Astrocyte (in vitro differentiated cells and primary cell): Measurements from ENCODE around the gene FNDC3B. TPM values are rescaled to one million over a fixed set of nuclear protein-coding genes. Genes with fewer than 3 reads are reported as not detected.
A peak's percentile ranks its signal among the peaks of the same experiment; 100 is the strongest.

ENCODE experiments used
- DNase-seq: peaks from one replicate; pipeline ENCODE4 v3.0.0-alpha.2; 2010; ENCODE audit warnings: low read depth
- FAIRE-seq: peaks from 2 replicates; lab custom pipeline; 2011; peaks lifted over from hg19 to GRCh38; lab: Jason Lieb, UNC
- H2AFZ ChIP-seq: 2 replicates; pipeline ENCODE4 v1.6.0; 2012; ENCODE audit warnings: low read depth, low read length, inconsistent platforms
- H3K27ac ChIP-seq: 2 replicates; pipeline ENCODE4 v1.5.1; 2011; ENCODE audit warnings: low read depth, low read length, inconsistent platforms
- H3K27me3 ChIP-seq: 2 replicates; pipeline ENCODE4 v1.6.0; 2011; ENCODE audit warnings: low read length, inconsistent platforms; ENCODE audit not compliant: insufficient read depth
- H3K36me3 ChIP-seq: 2 replicates; pipeline ENCODE4 v1.5.1; 2011; ENCODE audit warnings: low read length, inconsistent platforms; ENCODE audit not compliant: insufficient read depth
- H3K4me1 ChIP-seq: 2 replicates; pipeline ENCODE4 v1.5.1; 2011; ENCODE audit warnings: low read length, inconsistent platforms; ENCODE audit not compliant: insufficient read depth
- H3K4me2 ChIP-seq: 2 replicates; pipeline ENCODE4 v1.6.0; 2012; ENCODE audit warnings: low read length, inconsistent platforms
- H3K4me3 ChIP-seq: 2 replicates; pipeline ENCODE4 v1.5.1; 2011; ENCODE audit warnings: low read depth, mild to moderate bottlenecking, low read length, inconsistent platforms; ENCODE audit not compliant: insufficient read depth
- H3K79me2 ChIP-seq: 2 replicates; pipeline ENCODE4 v1.6.0; 2012; ENCODE audit warnings: mild to moderate bottlenecking, low read length, inconsistent platforms; ENCODE audit not compliant: insufficient read depth
- H3K9ac ChIP-seq: 2 replicates; pipeline ENCODE4 v1.6.0; 2012; ENCODE audit warnings: mild to moderate bottlenecking, low read length, inconsistent platforms
- H3K9me3 ChIP-seq: 2 replicates; pipeline ENCODE4 v1.5.1; 2012; ENCODE audit warnings: low read depth, mild to moderate bottlenecking, low read length, inconsistent platforms; ENCODE audit not compliant: insufficient read depth
- H4K20me1 ChIP-seq: 2 replicates; pipeline ENCODE4 v1.6.0; 2012; ENCODE audit warnings: low read length, inconsistent platforms; ENCODE audit not compliant: insufficient read depth
- H3K27ac Mint-ChIP-seq: one replicate; pipeline ENCODE4 v1.8.0; 2021; ENCODE audit warnings: mild to moderate bottlenecking, mixed read lengths; ENCODE audit not compliant: unreplicated experiment
- H3K27me3 Mint-ChIP-seq: one replicate; pipeline ENCODE4 v1.8.0; 2021; ENCODE audit warnings: low read depth, mixed read lengths; ENCODE audit not compliant: unreplicated experiment
- H3K36me3 Mint-ChIP-seq: one replicate; pipeline ENCODE4 v1.8.0; 2021; ENCODE audit warnings: low read depth, mixed read lengths; ENCODE audit not compliant: unreplicated experiment
- H3K4me1 Mint-ChIP-seq: one replicate; pipeline ENCODE4 v1.8.0; 2021; ENCODE audit warnings: low read depth, mixed read lengths; ENCODE audit not compliant: unreplicated experiment
- H3K4me3 Mint-ChIP-seq: one replicate; pipeline ENCODE4 v1.8.0; 2021; ENCODE audit warnings: mild to moderate bottlenecking, moderate library complexity, mixed read lengths; ENCODE audit not compliant: unreplicated experiment
- H3K9me3 Mint-ChIP-seq: one replicate; pipeline ENCODE4 v1.8.0; 2021; ENCODE audit warnings: mild to moderate bottlenecking, mixed read lengths; ENCODE audit not compliant: unreplicated experiment
- EZH2 ChIP-seq: IDR thresholded peaks from 2 replicates; pipeline ENCODE4 v1.6.1; 2012; ENCODE audit warnings: mild to moderate bottlenecking, low read length, inconsistent platforms; ENCODE audit not compliant: insufficient read depth
- total RNA-seq: library from RNA; stranded (reverse); gene quantifications from 2 replicates; pipeline ENCODE4 v1.2.1, GENCODE V29; 2021
- TF ChIP-seq, protein P1 (sequence below): IDR thresholded peaks from 2 replicates; pipeline ENCODE4 v1.5.1; 2011; ENCODE audit warnings: low read depth, mild to moderate bottlenecking, inconsistent platforms, low read length, moderate library complexity; ENCODE audit not compliant: insufficient read depth

Gene FNDC3B
- total RNA-seq, 1 donor from 2014 or later: 327 TPM

GRCh38 chr3:172126741-172127140, 87.4 kb downstream of the FNDC3B start:
- H4K20me1 ChIP-seq: peaks cover 72% of the 10 kb centered on the region
- peaks cover 89% of the 10 kb centered on the region for H3K79me2 ChIP-seq
- no peak for TF ChIP-seq EZH2
- TF ChIP-seq, protein P1, sequence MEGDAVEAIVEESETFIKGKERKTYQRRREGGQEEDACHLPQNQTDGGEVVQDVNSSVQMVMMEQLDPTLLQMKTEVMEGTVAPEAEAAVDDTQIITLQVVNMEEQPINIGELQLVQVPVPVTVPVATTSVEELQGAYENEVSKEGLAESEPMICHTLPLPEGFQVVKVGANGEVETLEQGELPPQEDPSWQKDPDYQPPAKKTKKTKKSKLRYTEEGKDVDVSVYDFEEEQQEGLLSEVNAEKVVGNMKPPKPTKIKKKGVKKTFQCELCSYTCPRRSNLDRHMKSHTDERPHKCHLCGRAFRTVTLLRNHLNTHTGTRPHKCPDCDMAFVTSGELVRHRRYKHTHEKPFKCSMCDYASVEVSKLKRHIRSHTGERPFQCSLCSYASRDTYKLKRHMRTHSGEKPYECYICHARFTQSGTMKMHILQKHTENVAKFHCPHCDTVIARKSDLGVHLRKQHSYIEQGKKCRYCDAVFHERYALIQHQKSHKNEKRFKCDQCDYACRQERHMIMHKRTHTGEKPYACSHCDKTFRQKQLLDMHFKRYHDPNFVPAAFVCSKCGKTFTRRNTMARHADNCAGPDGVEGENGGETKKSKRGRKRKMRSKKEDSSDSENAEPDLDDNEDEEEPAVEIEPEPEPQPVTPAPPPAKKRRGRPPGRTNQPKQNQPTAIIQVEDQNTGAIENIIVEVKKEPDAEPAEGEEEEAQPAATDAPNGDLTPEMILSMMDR: no peak
- H3K9ac ChIP-seq: peak overlapping the region; percentile 43
- no peaks in the 10 kb centered on the region for H3K9me3 ChIP-seq
- H3K4me3 ChIP-seq: no peak overlapping the region
- H3K27ac ChIP-seq: peak overlapping the region; percentile 35
- H2AFZ ChIP-seq: no peak overlapping the region
- H3K4me2 ChIP-seq: peak overlapping the region; percentile 12
- Mint-ChIP-seq H3K9me3 (no peaks in the 10 kb centered on the region), H3K27me3 (no peaks in the 10 kb centered on the region), H3K4me1 (peaks cover 54% of the 10 kb centered on the region), H3K36me3 (peaks cover 21% of the 10 kb centered on the region), H3K4me3 (peak overlapping the region; percentile 11), H3K27ac (peak overlapping the region; percentile 70)
- FAIRE-seq (no peak), DNase-seq (no peak)
- H3K4me1 ChIP-seq: peaks cover 54% of the 10 kb centered on the region
- no peaks in the 10 kb centered on the region for H3K27me3 ChIP-seq
- H3K36me3 ChIP-seq: peaks cover 15% of the 10 kb centered on the region

DNA sequence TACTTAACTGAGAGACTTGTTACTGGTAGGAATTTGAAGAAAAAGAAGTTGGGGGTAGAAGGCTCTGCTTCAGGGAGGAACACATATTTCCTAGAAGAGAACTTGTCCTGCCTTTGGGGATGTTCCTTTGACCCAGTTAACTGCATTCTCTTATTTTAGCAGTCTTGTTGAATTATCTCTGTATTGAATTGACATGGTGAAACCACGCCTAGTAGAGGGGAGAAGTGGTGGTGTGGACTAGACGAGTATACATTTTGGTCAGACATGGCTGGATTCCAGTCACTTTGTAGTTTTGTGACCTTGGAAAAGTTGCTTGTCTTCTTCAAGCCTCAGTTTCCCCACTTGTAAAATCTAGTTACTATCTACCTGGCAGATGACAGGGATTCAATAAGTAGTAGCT, 87.8 kb downstream of the FNDC3B start:
- peaks cover 21% of the 10 kb centered on the region for H3K36me3 Mint-ChIP-seq
- Histone ChIP-seq H3K79me2 (peaks cover 89% of the 10 kb centered on the region), H3K9me3 (no peaks in the 10 kb centered on the region), H3K4me2 (peak overlapping the region; percentile 12), H3K4me3 (no peak overlapping the region), H2AFZ (no peak overlapping the region), H3K36me3 (peaks cover 15% of the 10 kb centered on the region), H3K4me1 (peaks cover 54% of the 10 kb centered on the region), H3K27me3 (no peaks in the 10 kb centered on the region), H3K27ac (no peak overlapping the region), H3K9ac (no peak overlapping the region), H4K20me1 (peaks cover 68% of the 10 kb centered on the region)
- no peak for FAIRE-seq
- H3K27me3 Mint-ChIP-seq: no peaks in the 10 kb centered on the region
- no peak for TF ChIP-seq EZH2
- TF ChIP-seq, protein P1: no peak
- DNase-seq: no peak
- peak overlapping the region; percentile 70 for H3K27ac Mint-ChIP-seq
- H3K4me1 Mint-ChIP-seq: peaks cover 58% of the 10 kb centered on the region
- no peaks in the 10 kb centered on the region for H3K9me3 Mint-ChIP-seq
- no peak overlapping the region for H3K4me3 Mint-ChIP-seq

DNA sequence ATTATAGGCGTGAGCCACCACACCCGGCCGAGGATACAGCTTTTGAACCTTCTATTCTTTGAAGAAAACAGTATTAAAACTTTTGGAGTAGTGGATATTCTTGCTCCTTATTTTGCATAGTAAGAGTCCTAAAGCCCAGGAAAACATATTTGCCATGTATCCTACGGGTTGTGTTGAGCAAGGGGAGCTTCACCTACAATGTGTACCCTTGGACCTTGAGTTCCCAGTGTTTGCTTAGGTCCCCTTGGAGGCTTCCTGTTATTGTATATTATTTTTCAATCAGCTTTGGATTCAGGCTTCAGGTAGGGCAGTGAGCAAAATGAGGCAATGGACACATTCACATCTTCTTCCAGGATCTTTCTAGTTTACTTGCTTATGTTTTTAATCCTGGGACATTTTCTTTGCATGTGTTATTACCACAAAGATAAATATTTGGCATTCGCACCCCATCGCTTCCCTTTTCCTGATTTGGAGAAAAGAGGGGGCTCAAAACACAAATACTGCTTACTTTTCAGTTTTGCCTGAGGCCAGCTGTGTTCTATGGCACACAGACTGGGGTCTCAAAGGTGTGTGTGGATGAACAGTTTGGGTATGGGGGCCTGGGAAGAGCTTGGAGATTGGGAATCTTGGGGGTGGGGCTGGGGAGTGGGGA, 88.7 kb downstream of the FNDC3B start:
- Mint-ChIP-seq H3K4me3 (no peak overlapping the region), H3K27me3 (no peaks in the 10 kb centered on the region), H3K9me3 (no peaks in the 10 kb centered on the region), H3K36me3 (peaks cover 19% of the 10 kb centered on the region), H3K27ac (peak overlapping the region; percentile 97), H3K4me1 (peaks cover 58% of the 10 kb centered on the region)
- no peak for FAIRE-seq
- DNase-seq: no peak
- Histone ChIP-seq H3K27ac (no peak overlapping the region), H2AFZ (no peak overlapping the region), H3K36me3 (peaks cover 10% of the 10 kb centered on the region), H3K9ac (no peak overlapping the region), H3K27me3 (no peaks in the 10 kb centered on the region), H3K4me3 (no peak overlapping the region), H3K9me3 (no peaks in the 10 kb centered on the region), H3K4me1 (peaks cover 54% of the 10 kb centered on the region), H3K4me2 (no peak overlapping the region), H3K79me2 (peaks cover 89% of the 10 kb centered on the region), H4K20me1 (peaks cover 59% of the 10 kb centered on the region)
- no peak for TF ChIP-seq EZH2
- TF ChIP-seq, protein P1: no peak
